Urinary bladder (tissue), 4 donors: ENCODE results near the gene ACOT7. TPM values are rescaled to one million over a fixed set of nuclear protein-coding genes. Genes with fewer than 3 reads are reported as not detected.

Source experiments
- DNase-seq: peaks from one replicate; pipeline ENCODE4 v3.0.0-alpha.2; 2015; ENCODE audit errors: extremely low spot score
- H3K27ac ChIP-seq: one replicate; pipeline ENCODE4 v1.5.1; 2013; ENCODE audit warnings: low read depth, mild to moderate bottlenecking, moderate library complexity
- H3K36me3 ChIP-seq: one replicate; pipeline ENCODE4 v1.6.1; 2013; ENCODE audit warnings: mild to moderate bottlenecking, moderate library complexity; ENCODE audit not compliant: insufficient read depth
- H3K4me1 ChIP-seq: one replicate; pipeline ENCODE4 v1.6.1; 2013; ENCODE audit warnings: mild to moderate bottlenecking, moderate library complexity; ENCODE audit not compliant: insufficient read depth
- H3K4me3 ChIP-seq: one replicate; pipeline ENCODE4 v1.5.1; 2013; ENCODE audit warnings: low read depth, low read length
- WGBS: extraction: QIAGEN DNeasy Blood & Tissue Kit; methylation state at CpG from one replicate; pipeline ENCODE4 v1.1.7; 2013; 5-methylcytosine and 5-hydroxymethylcytosine counted together
- polyA plus RNA-seq: library from polyadenylated mRNA; stranded (reverse); fragments of 200-250 nt; gene quantifications from one replicate; pipeline ENCODE4 v1.2.3, GENCODE V29; 2013
- total RNA-seq: library from RNA; depleted of rRNA; stranded (reverse); fragments of >200 nt; gene quantifications from one replicate; pipeline ENCODE4 v1.2.3, GENCODE V29; 2014
- donor health status: healthy with polysubstance abuse.
- donor health status: healthy.

Gene ACOT7
- total and polyA plus RNA-seq, 2 donors: 6.9 to 36.8 TPM

- no peak for DNase-seq
- 88% methylated on average over 19 of the region's 19 CpGs for whole genome bisulfite sequencing
- Histone ChIP-seq H3K36me3 (no peaks in the 10 kb centered on the region), H3K4me3 (no peak overlapping the region), H3K27ac (no peak overlapping the region), H3K4me1 (no peaks in the 10 kb centered on the region)
These were observed 142.3 kb downstream of the ACOT7 start for GRCh38 chr1:6251233-6251632.

- H3K4me3 ChIP-seq: no peak overlapping the region
- no peaks in the 10 kb centered on the region for H3K36me3 ChIP-seq
- no peaks in the 10 kb centered on the region for H3K4me1 ChIP-seq
- WGBS: 22% methylated on average over 71 of the region's 71 CpGs
- H3K27ac ChIP-seq: no peak overlapping the region
- DNase-seq: no peak
These were observed 143.6 kb downstream of the ACOT7 start for GRCh38 chr1:6249739-6250689.

GRCh38 chr1:6248932-6249738 lies 144.4 kb downstream of the ACOT7 start:
- no peak overlapping the region for H3K27ac ChIP-seq
- DNase-seq: no peak
- no peaks in the 10 kb centered on the region for H3K36me3 ChIP-seq
- H3K4me1 ChIP-seq: no peaks in the 10 kb centered on the region
- peak overlapping the region; percentile 12 for H3K4me3 ChIP-seq
- WGBS: 5% methylated on average over 95 of the region's 96 CpGs

- H3K4me1 ChIP-seq: no peaks in the 10 kb centered on the region
- WGBS: 67% methylated on average over 14 of the region's 14 CpGs
- H3K4me3 ChIP-seq: no peak overlapping the region
- H3K36me3 ChIP-seq: no peaks in the 10 kb centered on the region
- H3K27ac ChIP-seq: no peak overlapping the region
- no peak for DNase-seq
These were observed 145.3 kb downstream of the ACOT7 start for GRCh38 chr1:6248161-6248776.

- WGBS: 79% methylated on average over 5 of the region's 5 CpGs
- no peaks in the 10 kb centered on the region for H3K4me1 ChIP-seq
- H3K27ac ChIP-seq: no peak overlapping the region
- H3K36me3 ChIP-seq: no peaks in the 10 kb centered on the region
- DNase-seq: no peak
- H3K4me3 ChIP-seq: no peak overlapping the region
These were observed 145.9 kb downstream of the ACOT7 start for GRCh38 chr1:6247651-6248050.

- no peak for DNase-seq
- no peaks in the 10 kb centered on the region for H3K36me3 ChIP-seq
- H3K4me3 ChIP-seq: no peak overlapping the region
- H3K4me1 ChIP-seq: peaks cover 3% of the 10 kb centered on the region
- no peak overlapping the region for H3K27ac ChIP-seq
- WGBS: 5% methylated on average over 30 of the region's 30 CpGs
These were observed 146.8 kb downstream of the ACOT7 start for GRCh38 chr1:6246497-6247467.

GRCh38 chr1:6245869-6246496 lies 147.6 kb downstream of the ACOT7 start:
- H3K4me1 ChIP-seq: peaks cover 3% of the 10 kb centered on the region
- H3K36me3 ChIP-seq: no peaks in the 10 kb centered on the region
- H3K27ac ChIP-seq: no peak overlapping the region
- no peak for DNase-seq
- 2% methylated on average over 49 of the region's 49 CpGs for WGBS
- no peak overlapping the region for H3K4me3 ChIP-seq

- H3K27ac ChIP-seq: no peak overlapping the region
- H3K36me3 ChIP-seq: no peaks in the 10 kb centered on the region
- H3K4me1 ChIP-seq: peaks cover 3% of the 10 kb centered on the region
- 1% methylated on average over 79 of the region's 79 CpGs for WGBS
- H3K4me3 ChIP-seq: no peak overlapping the region
- DNase-seq: no peak
These were observed 148.3 kb downstream of the ACOT7 start for GRCh38 chr1:6245086-6245868.

- Histone ChIP-seq H3K4me1 (peaks cover 3% of the 10 kb centered on the region), H3K4me3 (no peak overlapping the region)
These were observed 149.0 kb downstream of the ACOT7 start for GRCh38 chr1:6244401-6245049.

GRCh38 chr1:6243993-6244392 lies 149.6 kb downstream of the ACOT7 start, which contains the start of gene HES3:
TSS of gene HES3 (plus strand) at chr1:6244179. CDS start at chr1:6244366, 187 bp downstream.
- peaks cover 3% of the 10 kb centered on the region for H3K4me1 ChIP-seq
- WGBS: 2% methylated on average over 16 of the region's 16 CpGs

More at GRCh38 chr1:6244401-6245049, 149.0 kb downstream of the ACOT7 start:
- WGBS: 2% methylated on average over 24 of the region's 24 CpGs
- no peaks in the 10 kb centered on the region for H3K36me3 ChIP-seq
- DNase-seq: no peak
- H3K27ac ChIP-seq: no peak overlapping the region

GRCh38 chr1:6243053-6243834 lies 150.3 kb downstream of the ACOT7 start:
- no peak for DNase-seq
- Histone ChIP-seq H3K27ac (no peak overlapping the region), H3K4me1 (peaks cover 3% of the 10 kb centered on the region), H3K4me3 (no peak overlapping the region), H3K36me3 (no peaks in the 10 kb centered on the region)
- 24% methylated on average over 20 of the region's 20 CpGs for WGBS

More at GRCh38 chr1:6243993-6244392, 149.6 kb downstream of the ACOT7 start, which contains the start of gene HES3:
- H3K4me3 ChIP-seq: no peak within 1 kb of the TSS
- no peak within 1 kb of the TSS for H3K27ac ChIP-seq
- no peaks in the 10 kb centered on the region for H3K36me3 ChIP-seq
- no peak for DNase-seq
